H1 (cell line): ENCODE measurements around the gene SMARCA4. TPM values are rescaled to one million over a fixed set of nuclear protein-coding genes. Genes with fewer than 3 reads are reported as not detected.

Experiments
- CTCF ChIA-PET: fragments of 300-600 bp; sonication (Branson Sonifier 250); formaldehyde crosslinking; loops from one replicate; lab custom pipeline; 2021; ENCODE audit not compliant: partially characterized antibody; lab: Charles Lee
- POLR2A ChIA-PET: fragments of 300-600 bp; sonication (Branson Sonifier 250); formaldehyde crosslinking; loops from one replicate; lab custom pipeline; 2021; ENCODE audit warnings: inconsistent platforms; ENCODE audit not compliant: partially characterized antibody; lab: Charles Lee
- DNase-seq, 2 experiments: peaks; one replicate each; pipeline versions ENCODE4 v3.0.0 to v3.0.0-alpha.2; 2010 to 2022; ENCODE audit warnings: low spot score in 2 of 2, low read depth in 1 of 2, mixed read lengths in 1 of 2
- FAIRE-seq: peaks from 2 replicates; lab custom pipeline; 2011; peaks lifted over from hg19 to GRCh38; lab: Jason Lieb, UNC
- H2AFZ ChIP-seq: 2 replicates; pipeline ENCODE4 v1.8.1; 2012; ENCODE audit warnings: low read length, inconsistent platforms
- H2AK5ac ChIP-seq: 2 replicates; pipeline ENCODE4 v1.6.1; 2013; ENCODE audit warnings: low read depth, low read length
- H2BK120ac ChIP-seq: replicated peaks from 2 replicates; pipeline ENCODE3; 2013; ENCODE audit warnings: low read depth, low read length, inconsistent platforms
- H2BK12ac ChIP-seq: 2 replicates; pipeline ENCODE4 v1.6.1; 2013; ENCODE audit warnings: low read depth, low read length
- H2BK15ac ChIP-seq: 2 replicates; pipeline ENCODE4 v1.6.1; 2013; ENCODE audit warnings: low read length
- H2BK20ac ChIP-seq: 2 replicates; pipeline ENCODE4 v1.6.1; 2013; ENCODE audit warnings: low read length
- H2BK5ac ChIP-seq: 2 replicates; pipeline ENCODE4 v1.6.1; 2013; ENCODE audit warnings: low read depth, low read length
- H3K14ac ChIP-seq: 2 replicates; pipeline ENCODE4 v1.6.1; 2013; ENCODE audit warnings: inconsistent platforms; ENCODE audit not compliant: insufficient read length
- H3K18ac ChIP-seq: 2 replicates; pipeline ENCODE4 v1.6.1; 2013; ENCODE audit warnings: low read length; ENCODE audit errors: extremely low read depth
- H3K23ac ChIP-seq: 2 replicates; pipeline ENCODE4 v1.6.1; 2013; ENCODE audit warnings: inconsistent platforms; ENCODE audit not compliant: insufficient read length
- H3K23me2 ChIP-seq: 2 replicates; pipeline ENCODE4 v1.6.1; 2013; ENCODE audit warnings: low read depth, low read length
- H3K27ac ChIP-seq: 2 replicates; pipeline ENCODE4 v1.6.1; 2011; ENCODE audit warnings: low read depth, low read length, inconsistent platforms
- H3K27me3 ChIP-seq, 4 experiments: replicated peaks in 1 of 4; 1 replicate in 1 of 4; 2 replicates in 3 of 4; pipeline versions ENCODE4 v1.6.1 to v1.8.1; 2011 to 2013; ENCODE audit warnings: low read length in 3 of 4, mild to moderate bottlenecking in 3 of 4, inconsistent platforms in 2 of 4, mixed read lengths in 2 of 4, moderate library complexity in 1 of 4; ENCODE audit not compliant: control insufficient read depth in 3 of 4, insufficient read depth in 3 of 4; ENCODE audit errors: extremely low read depth in 1 of 4
- H3K36me3 ChIP-seq, 4 experiments: 2 replicates each; pipeline versions ENCODE4 v1.6.1 to v1.8.1; 2011 to 2013; ENCODE audit warnings: mild to moderate bottlenecking in 4 of 4, low read length in 3 of 4, moderate library complexity in 2 of 4, control low read depth in 1 of 4, inconsistent platforms in 1 of 4; ENCODE audit not compliant: insufficient read depth in 4 of 4, control insufficient read depth in 2 of 4
- H3K4ac ChIP-seq: replicated peaks from 2 replicates; pipeline ENCODE3; 2013; ENCODE audit warnings: low read length, low read depth, mixed read lengths, inconsistent platforms; ENCODE audit not compliant: insufficient read length
- H3K4me1 ChIP-seq, 4 experiments: replicated peaks in 1 of 4; 1 replicate in 1 of 4; 2 replicates in 3 of 4; pipeline versions ENCODE4 v1.6.1 to v1.8.1; 2011 to 2013; ENCODE audit warnings: low read length in 3 of 4, inconsistent platforms in 2 of 4, mixed read lengths in 1 of 4; ENCODE audit not compliant: insufficient read depth in 4 of 4, control insufficient read depth in 3 of 4
- H3K4me2 ChIP-seq, 2 experiments: 2 replicates each; pipeline versions ENCODE4 v1.6.1 to v1.8.1; 2011 to 2013; ENCODE audit warnings: low read depth in 2 of 2, low read length in 2 of 2, control low read depth in 1 of 2, inconsistent platforms in 1 of 2, mild to moderate bottlenecking in 1 of 2; ENCODE audit not compliant: insufficient read depth in 1 of 2
- H3K4me3 ChIP-seq, 4 experiments: fragments of 200-600, 300-600 bp in 1 of 4; sonication (generic), shearing (Covaris generic), sonication (Bioruptor Twin) in 1 of 4; 2 replicates each; pipeline versions ENCODE4 v1.5.1 to v1.8.1; 2011 to 2016; ENCODE audit warnings: low read length in 4 of 4, low read depth in 3 of 4, control low read depth in 2 of 4, inconsistent platforms in 2 of 4, mild to moderate bottlenecking in 2 of 4, mixed read lengths in 1 of 4, moderate library complexity in 1 of 4; ENCODE audit not compliant: insufficient read depth in 2 of 4; ENCODE audit errors: extremely low read depth in 1 of 4
- H3K56ac ChIP-seq: replicated peaks from 2 replicates; pipeline ENCODE3; 2013; ENCODE audit warnings: low read depth, mild to moderate bottlenecking, mixed read lengths, low read length, inconsistent platforms; ENCODE audit not compliant: insufficient read length
- H3K79me1 ChIP-seq: 2 replicates; pipeline ENCODE4 v1.6.1; 2013; ENCODE audit warnings: low read depth, low read length, control low read depth
- H3K79me2 ChIP-seq, 2 experiments: 2 replicates each; pipeline versions ENCODE4 v1.6.1 to v1.8.1; 2012 to 2013; ENCODE audit warnings: low read length in 2 of 2, mild to moderate bottlenecking in 2 of 2, inconsistent platforms in 1 of 2; ENCODE audit not compliant: insufficient read depth in 2 of 2, control insufficient read depth in 1 of 2
- H3K9ac ChIP-seq, 4 experiments: replicated peaks in 1 of 4; 1 replicate in 1 of 4; 2 replicates in 3 of 4; pipeline versions ENCODE4 v1.6.1 to v1.8.1; 2011 to 2013; ENCODE audit warnings: low read depth in 3 of 4, low read length in 3 of 4, control low read depth in 2 of 4, mild to moderate bottlenecking in 2 of 4, moderate library complexity in 2 of 4, inconsistent platforms in 1 of 4; ENCODE audit errors: extremely low read depth in 1 of 4
- H3K9me3 ChIP-seq, 2 experiments: 2 replicates each; pipeline versions ENCODE4 v1.6.1 to v1.8.1; 2012 to 2013; ENCODE audit warnings: mild to moderate bottlenecking in 2 of 2, moderate library complexity in 2 of 2, control low read depth in 1 of 2, inconsistent platforms in 1 of 2, low read depth in 1 of 2, low read length in 1 of 2, mixed read lengths in 1 of 2; ENCODE audit not compliant: insufficient read depth in 2 of 2
- H4K20me1 ChIP-seq, 2 experiments: replicated peaks in 1 of 2; 2 replicates each; pipeline versions ENCODE3 to v1.8.1; 2011 to 2013; ENCODE audit warnings: inconsistent platforms in 2 of 2, low read length in 2 of 2, mild to moderate bottlenecking in 1 of 2; ENCODE audit not compliant: insufficient read depth in 2 of 2, control insufficient read depth in 1 of 2
- H4K5ac ChIP-seq: 2 replicates; pipeline ENCODE4 v1.6.1; 2013; ENCODE audit warnings: low read length, low read depth, mixed read lengths, inconsistent platforms; ENCODE audit not compliant: insufficient read length
- H4K8ac ChIP-seq: 2 replicates; pipeline ENCODE4 v1.8.0; 2013; ENCODE audit warnings: mild to moderate bottlenecking, moderate library complexity, low read length, inconsistent platforms; ENCODE audit not compliant: insufficient read depth; ENCODE audit errors: extremely low read depth
- H4K91ac ChIP-seq: replicated peaks from 2 replicates; pipeline ENCODE3; 2013; ENCODE audit warnings: low read length, mixed read lengths, inconsistent platforms; ENCODE audit not compliant: insufficient read length
- CTCF ChIP-seq, 3 experiments: IDR thresholded peaks; 1 replicate in 2 of 3; 2 replicates in 1 of 3; pipeline versions ENCODE4 v1.5.1 to v1.6.1; 2011; ENCODE audit warnings: low read length in 3 of 3, mild to moderate bottlenecking in 3 of 3, inconsistent platforms in 2 of 3, low read depth in 1 of 3, moderate library complexity in 1 of 3; ENCODE audit not compliant: insufficient read depth in 1 of 3; ENCODE audit errors: control extremely low read depth in 1 of 3
- RFX5 ChIP-seq: IDR thresholded peaks from 2 replicates; pipeline ENCODE4 v1.6.1; 2011; ENCODE audit warnings: low read depth, low read length, improper control_type of control experiment, borderline replicate concordance
- WGBS, 2 experiments: shearing (Covaris generic) in 1 of 2; methylation state at CpG; one replicate each; pipeline versions ENCODE4 v1.1.6 to v1.1.7; 2013 to 2015; ENCODE audit warnings: low lambda C conversion rate in 2 of 2, mixed read lengths in 2 of 2, inconsistent platforms in 1 of 2, low coverage in 1 of 2, missing lambda C conversion rate in 1 of 2; ENCODE audit not compliant: insufficient replicate concordance in 2 of 2, insufficient coverage in 1 of 2, insufficient read length in 1 of 2; ENCODE audit errors: extremely low coverage in 1 of 2, missing lambda C conversion rate in 1 of 2; 5-methylcytosine and 5-hydroxymethylcytosine counted together
- polyA plus RNA-seq, 7 experiments: library from polyadenylated mRNA; depleted of rRNA in 3 of 7; stranded (reverse) in 5 of 7; unstranded in 2 of 7; fragments of >200 nt in 5 of 7; fragments of 200-250 nt in 2 of 7; gene quantifications; 1 replicate in 5 of 7; 2 replicates in 1 of 7; 4 replicates in 1 of 7; pipeline versions ENCODE4 v1.2.1 to v1.2.3, GENCODE V29; 2011 to 2013; ENCODE audit warnings: missing spikeins in 2 of 7, mixed read lengths in 2 of 7
- total RNA-seq: library from RNA; stranded (reverse); fragmentation: NEBNext Ultra II Directional; extraction: Animal tissue kit (Norgen Biotek cat#: 25700); gene quantifications from 2 replicates; pipeline ENCODE4 v1.2.1, GENCODE V29; 2021

The SMARCA4 gene
- total and polyA plus RNA-seq, 2 of the 8 experiments (the other 6 are each of a cell fraction or from before 2014, with no cell fraction given) = 86.4 to 263 TPM

GRCh38 chr19:10984166-10984735, 23.4 kb downstream of the SMARCA4 start:
- Histone ChIP-seq H4K8ac (no peak overlapping the region; the same call in 1 of the 2 replicates), H3K14ac (no peak overlapping the region), H4K91ac (no peak overlapping the region), H3K9me3 (no peaks in the 10 kb centered on the region), H2BK20ac (no peak overlapping the region), H3K36me3 (peaks cover 15 to 41% (median 35%) of the 10 kb centered on the region in 4 experiments; a peak in 7 of 8 replicates), H3K56ac (no peak overlapping the region), H2BK5ac (no peak overlapping the region; the same call in 1 of the 2 replicates), H2BK15ac (no peak overlapping the region), H3K4me3 (no peak overlapping the region), H2BK120ac (no peak overlapping the region), H3K9ac (no peak overlapping the region), H3K79me1 (peaks cover 18% of the 10 kb centered on the region), H3K4me2 (no peak overlapping the region), H3K4me1 (peaks cover 0 to 3% (median 0%) of the 10 kb centered on the region in 4 experiments; a peak in 3 of 7 replicates), H2AFZ (no peak overlapping the region), H3K23ac (no peak overlapping the region), H3K23me2 (no peaks in the 10 kb centered on the region), H3K18ac (no peak overlapping the region), H3K27me3 (no peaks in the 10 kb centered on the region), H4K5ac (no peak overlapping the region), H4K20me1 (peaks cover 15 to 30% of the 10 kb centered on the region in 2 experiments), H3K27ac (no peak overlapping the region), H3K4ac (no peak overlapping the region), H3K79me2 (peaks cover 4 to 59% of the 10 kb centered on the region in 2 experiments; a peak in 3 of 4 replicates), H2AK5ac (no peak overlapping the region), H2BK12ac (no peak overlapping the region)
- ChIA-PET POLR2A (interaction anchor here (1.3 to 1.7 kb wide), 3 partner anchors 12 to 22 kb away, joined by 3 to 4 read pairs (median 4); no protein-coding TSS in a partner anchor), CTCF (interaction anchor here (0.7 to 1.2 kb wide), 4 partner anchors 24 to 47 kb away, joined by 3 to 7 read pairs (median 4); no protein-coding TSS in a partner anchor)
- no peak for FAIRE-seq
- DNase-seq = no peak
- 88% methylated on average over 20 of the region's 21 CpGs; no CpG with 5 or more reads in 1 of the 2 experiments for WGBS, 2 experiments
- TF ChIP-seq CTCF (IDR thresholded peaks at IDR 0.05; ENCODE audit: control extremely low read depth in 1 of 3, insufficient read depth in 1 of 3, low read depth in 1 of 3, low read length in 3 of 3) (peak; percentile 13 to 47 (median 31); a peak in 3 of 4 replicates), RFX5 (no peak)
